ENCODE data around the gene MKRN2OS.

MKRN2OS gene

DNA sequence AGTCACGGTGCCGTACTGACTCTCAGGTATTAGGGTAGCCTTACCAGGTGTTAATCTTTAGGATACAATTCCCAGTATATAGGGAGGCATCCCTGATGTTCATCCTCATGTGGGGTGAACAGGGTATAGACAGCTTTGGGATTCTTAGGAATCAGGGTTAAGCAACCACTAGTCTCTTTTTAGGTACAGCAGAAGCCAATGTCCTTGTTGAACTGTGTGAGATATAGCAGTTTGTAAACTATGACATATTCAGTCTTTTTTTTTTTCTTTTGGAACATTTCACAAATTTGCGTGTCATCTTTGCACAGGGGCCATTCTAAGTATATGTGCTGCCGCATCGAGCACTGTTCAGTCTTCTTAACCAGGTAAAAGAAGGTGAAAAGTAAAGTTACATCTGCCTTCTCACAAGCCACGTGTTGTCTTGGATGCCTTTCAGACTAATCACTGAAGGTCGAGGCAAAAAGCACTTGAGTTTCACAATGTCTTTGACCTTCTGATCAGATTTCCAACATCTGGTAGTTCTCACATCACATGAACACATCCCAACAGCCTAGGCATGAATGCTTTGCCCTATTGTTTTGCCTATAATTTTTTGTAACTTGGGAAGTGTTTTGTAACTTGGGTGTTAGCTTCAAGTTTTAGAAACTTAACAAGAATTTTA, 43.8 kb downstream of the MKRN2OS start:
- TF ChIP-seq, protein P1, sequence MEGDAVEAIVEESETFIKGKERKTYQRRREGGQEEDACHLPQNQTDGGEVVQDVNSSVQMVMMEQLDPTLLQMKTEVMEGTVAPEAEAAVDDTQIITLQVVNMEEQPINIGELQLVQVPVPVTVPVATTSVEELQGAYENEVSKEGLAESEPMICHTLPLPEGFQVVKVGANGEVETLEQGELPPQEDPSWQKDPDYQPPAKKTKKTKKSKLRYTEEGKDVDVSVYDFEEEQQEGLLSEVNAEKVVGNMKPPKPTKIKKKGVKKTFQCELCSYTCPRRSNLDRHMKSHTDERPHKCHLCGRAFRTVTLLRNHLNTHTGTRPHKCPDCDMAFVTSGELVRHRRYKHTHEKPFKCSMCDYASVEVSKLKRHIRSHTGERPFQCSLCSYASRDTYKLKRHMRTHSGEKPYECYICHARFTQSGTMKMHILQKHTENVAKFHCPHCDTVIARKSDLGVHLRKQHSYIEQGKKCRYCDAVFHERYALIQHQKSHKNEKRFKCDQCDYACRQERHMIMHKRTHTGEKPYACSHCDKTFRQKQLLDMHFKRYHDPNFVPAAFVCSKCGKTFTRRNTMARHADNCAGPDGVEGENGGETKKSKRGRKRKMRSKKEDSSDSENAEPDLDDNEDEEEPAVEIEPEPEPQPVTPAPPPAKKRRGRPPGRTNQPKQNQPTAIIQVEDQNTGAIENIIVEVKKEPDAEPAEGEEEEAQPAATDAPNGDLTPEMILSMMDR (conservative IDR thresholded peaks at IDR 0.05; ENCODE audit: low read depth, low read length): no peak
- Histone ChIP-seq H3K79me2 (ENCODE audit: insufficient read depth, low read depth) (no peaks in the 10 kb centered on the region), H3K27me3 (ENCODE audit: insufficient read depth, low read depth) (no peaks in the 10 kb centered on the region), H2AFZ (ENCODE audit: low read depth) (no peak overlapping the region), H3K4me1 (ENCODE audit: low read depth, poor library complexity, severe bottlenecking) (no peaks in the 10 kb centered on the region), H3K36me3 (ENCODE audit: insufficient read depth) (no peaks in the 10 kb centered on the region), H3K9ac (no peak overlapping the region), H3K4me2 (no peak overlapping the region), H4K20me1 (ENCODE audit: insufficient read depth) (no peaks in the 10 kb centered on the region), H3K27ac (no peak overlapping the region), H3K4me3 (IDR thresholded peaks at IDR 0.05; ENCODE audit: insufficient read depth, low read depth, low read length) (no peak overlapping the region)

DNA sequence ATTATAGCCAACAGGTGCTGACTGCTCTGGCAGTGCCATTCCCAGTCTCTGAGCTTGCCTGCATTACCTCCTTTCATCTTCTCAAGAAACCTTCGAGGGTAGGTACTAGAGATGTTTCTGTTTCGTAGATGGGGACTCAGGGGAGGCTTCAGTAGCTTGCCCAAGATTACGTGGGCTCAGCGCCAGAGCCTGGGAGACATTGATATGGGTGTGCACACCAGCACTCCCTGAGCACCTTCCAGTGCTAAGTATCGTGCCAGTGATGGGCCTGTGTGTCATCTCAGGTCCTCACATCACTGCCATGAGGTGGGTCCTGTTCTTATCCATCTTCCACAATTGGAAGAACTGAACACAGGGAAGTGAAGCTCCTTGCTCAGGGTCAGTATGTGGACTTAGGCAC, 45.8 kb downstream of the MKRN2OS start:
- no peaks in the 10 kb centered on the region for H3K36me3 ChIP-seq (ENCODE audit: insufficient read depth)
- H3K4me1 ChIP-seq (ENCODE audit: low read depth, poor library complexity, severe bottlenecking): no peaks in the 10 kb centered on the region
- no peak overlapping the region for H3K4me2 ChIP-seq
- H4K20me1 ChIP-seq (ENCODE audit: insufficient read depth): no peaks in the 10 kb centered on the region
- H3K4me3 ChIP-seq (IDR thresholded peaks at IDR 0.05; ENCODE audit: insufficient read depth, low read depth, low read length): no peak overlapping the region
- H2AFZ ChIP-seq (ENCODE audit: low read depth): no peak overlapping the region
- TF ChIP-seq, protein P1 (conservative IDR thresholded peaks at IDR 0.05; ENCODE audit: low read depth, low read length): no peak
- H3K79me2 ChIP-seq (ENCODE audit: insufficient read depth, low read depth): no peaks in the 10 kb centered on the region
- H3K27ac ChIP-seq: no peak overlapping the region
- no peak overlapping the region for H3K9ac ChIP-seq
- no peaks in the 10 kb centered on the region for H3K27me3 ChIP-seq (ENCODE audit: insufficient read depth, low read depth)

DNA sequence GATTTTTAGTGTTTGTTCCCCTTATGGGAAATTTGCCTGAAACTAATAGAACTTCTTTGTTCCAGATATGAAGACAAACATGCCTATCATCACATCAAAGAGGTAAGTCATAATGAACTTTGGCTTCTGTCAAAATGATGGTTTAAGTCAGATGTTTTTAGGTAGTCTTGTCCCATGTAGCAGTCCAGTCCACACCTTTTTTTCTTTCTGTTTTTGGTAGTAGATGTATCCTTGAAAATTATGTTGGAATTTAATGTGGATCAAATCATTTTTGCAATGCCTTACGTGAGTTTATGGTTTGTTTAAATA, 48.9 kb downstream of the MKRN2OS start:
- Histone ChIP-seq H3K27ac (no peak overlapping the region), H3K9ac (no peak overlapping the region), H2AFZ (ENCODE audit: low read depth) (no peak overlapping the region), H3K27me3 (ENCODE audit: insufficient read depth, low read depth) (no peaks in the 10 kb centered on the region), H3K4me3 (IDR thresholded peaks at IDR 0.05; ENCODE audit: insufficient read depth, low read depth, low read length) (no peak overlapping the region), H4K20me1 (ENCODE audit: insufficient read depth) (no peaks in the 10 kb centered on the region), H3K36me3 (ENCODE audit: insufficient read depth) (no peaks in the 10 kb centered on the region), H3K79me2 (ENCODE audit: insufficient read depth, low read depth) (no peaks in the 10 kb centered on the region), H3K4me2 (no peak overlapping the region), H3K4me1 (ENCODE audit: low read depth, poor library complexity, severe bottlenecking) (no peaks in the 10 kb centered on the region)
- TF ChIP-seq, protein P1 (conservative IDR thresholded peaks at IDR 0.05; ENCODE audit: low read depth, low read length): no peak

DNA sequence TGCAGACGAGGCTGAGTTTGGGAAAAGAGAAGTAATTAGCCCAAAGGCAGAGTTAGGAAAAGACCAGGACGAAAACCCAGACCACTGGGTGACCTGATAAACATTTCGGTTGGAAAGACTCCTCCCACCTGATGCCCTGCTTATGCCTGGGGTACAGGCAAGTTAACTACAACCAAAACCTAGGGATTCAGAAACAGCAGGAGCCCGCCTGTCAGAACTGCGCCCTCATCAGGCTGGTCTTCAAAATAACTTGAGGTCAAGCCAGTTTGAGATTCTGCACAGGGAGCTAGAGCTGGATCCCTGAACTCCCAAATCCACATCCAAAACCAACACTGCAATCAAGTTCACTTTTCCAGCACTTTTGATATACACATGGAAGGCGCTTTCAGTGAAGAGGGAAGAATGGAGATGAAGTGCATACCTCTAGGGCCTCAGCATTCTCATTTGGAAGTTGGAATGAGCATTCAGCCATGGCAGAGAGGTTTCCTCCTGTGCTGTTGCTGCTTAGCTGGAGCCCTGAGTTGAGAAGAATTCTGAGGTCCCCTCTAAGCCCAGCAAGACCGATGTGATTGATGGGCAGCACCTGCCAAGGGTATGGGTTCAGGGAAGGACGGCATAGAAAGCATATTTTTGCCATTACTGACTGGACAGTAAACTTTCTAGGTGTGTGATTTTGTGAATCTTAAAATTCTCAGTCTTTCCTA, 49.4 kb downstream of the MKRN2OS start:
- Histone ChIP-seq H3K36me3 (ENCODE audit: insufficient read depth) (no peaks in the 10 kb centered on the region), H3K4me1 (ENCODE audit: low read depth, poor library complexity, severe bottlenecking) (no peaks in the 10 kb centered on the region), H3K9ac (no peak overlapping the region), H3K4me3 (IDR thresholded peaks at IDR 0.05; ENCODE audit: insufficient read depth, low read depth, low read length) (no peak overlapping the region), H3K27ac (no peak overlapping the region), H2AFZ (ENCODE audit: low read depth) (no peak overlapping the region), H4K20me1 (ENCODE audit: insufficient read depth) (no peaks in the 10 kb centered on the region), H3K4me2 (no peak overlapping the region), H3K27me3 (ENCODE audit: insufficient read depth, low read depth) (no peaks in the 10 kb centered on the region), H3K79me2 (ENCODE audit: insufficient read depth, low read depth) (no peaks in the 10 kb centered on the region)
- TF ChIP-seq, protein P1 (conservative IDR thresholded peaks at IDR 0.05; ENCODE audit: low read depth, low read length): no peak
